ENCODE results near the gene TMEM53. TPM values are rescaled to one million over a fixed set of nuclear protein-coding genes. Genes with fewer than 3 reads are reported as not detected.
A peak's percentile ranks its signal among the peaks of the same experiment; 100 is the strongest.

TMEM53 gene
- total RNA-seq, 1 donor from 2014 or later: 11.8 TPM

DNA sequence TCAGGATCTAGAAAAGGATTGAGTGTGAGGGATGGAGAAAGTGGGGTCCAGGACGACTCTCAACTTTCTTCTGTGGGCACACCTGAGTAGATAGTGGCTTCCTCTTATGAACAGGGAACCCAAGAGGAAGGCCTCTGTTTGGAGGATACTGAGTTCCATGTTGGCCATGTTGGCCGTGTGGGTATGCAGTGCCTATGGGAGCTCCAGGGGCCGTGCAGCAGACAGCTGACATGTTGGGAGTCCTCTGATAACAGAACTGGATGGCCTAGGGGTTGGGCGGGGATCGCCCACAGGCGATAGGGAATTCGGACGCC is 43.0 kb downstream of the TMEM53 start:
- H3K27me3 Mint-ChIP-seq: peaks cover under 1% of the 10 kb centered on the region
- H3K4me3 Mint-ChIP-seq (ENCODE audit: low read depth): peak overlapping the region; percentile 87
- DNase-seq (ENCODE audit: low spot score, unreplicated experiment): no peak
- peaks cover 10% of the 10 kb centered on the region for H3K4me1 Mint-ChIP-seq (ENCODE audit: low read depth)
- TF ChIP-seq, protein P1, sequence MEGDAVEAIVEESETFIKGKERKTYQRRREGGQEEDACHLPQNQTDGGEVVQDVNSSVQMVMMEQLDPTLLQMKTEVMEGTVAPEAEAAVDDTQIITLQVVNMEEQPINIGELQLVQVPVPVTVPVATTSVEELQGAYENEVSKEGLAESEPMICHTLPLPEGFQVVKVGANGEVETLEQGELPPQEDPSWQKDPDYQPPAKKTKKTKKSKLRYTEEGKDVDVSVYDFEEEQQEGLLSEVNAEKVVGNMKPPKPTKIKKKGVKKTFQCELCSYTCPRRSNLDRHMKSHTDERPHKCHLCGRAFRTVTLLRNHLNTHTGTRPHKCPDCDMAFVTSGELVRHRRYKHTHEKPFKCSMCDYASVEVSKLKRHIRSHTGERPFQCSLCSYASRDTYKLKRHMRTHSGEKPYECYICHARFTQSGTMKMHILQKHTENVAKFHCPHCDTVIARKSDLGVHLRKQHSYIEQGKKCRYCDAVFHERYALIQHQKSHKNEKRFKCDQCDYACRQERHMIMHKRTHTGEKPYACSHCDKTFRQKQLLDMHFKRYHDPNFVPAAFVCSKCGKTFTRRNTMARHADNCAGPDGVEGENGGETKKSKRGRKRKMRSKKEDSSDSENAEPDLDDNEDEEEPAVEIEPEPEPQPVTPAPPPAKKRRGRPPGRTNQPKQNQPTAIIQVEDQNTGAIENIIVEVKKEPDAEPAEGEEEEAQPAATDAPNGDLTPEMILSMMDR (IDR thresholded peaks at IDR 0.05; ENCODE audit: unreplicated experiment): no peak
- H3K9me3 Mint-ChIP-seq (ENCODE audit: low read depth): no peaks in the 10 kb centered on the region
- peak overlapping the region; percentile 98 for H3K27ac Mint-ChIP-seq
- H3K36me3 Mint-ChIP-seq (ENCODE audit: insufficient read depth): peaks cover 8% of the 10 kb centered on the region

GRCh38 chr1:44630116-44630515 is 44.2 kb downstream of the TMEM53 start:
- no peak overlapping the region for H3K27ac Mint-ChIP-seq
- H3K36me3 Mint-ChIP-seq (ENCODE audit: insufficient read depth): peaks cover 2% of the 10 kb centered on the region
- TF ChIP-seq, protein P1 (IDR thresholded peaks at IDR 0.05; ENCODE audit: unreplicated experiment): no peak
- H3K27me3 Mint-ChIP-seq: peaks cover 6% of the 10 kb centered on the region
- no peak for DNase-seq (ENCODE audit: low spot score, unreplicated experiment)
- H3K4me3 Mint-ChIP-seq (ENCODE audit: low read depth): peak overlapping the region; percentile 87
- peaks cover 10% of the 10 kb centered on the region for H3K4me1 Mint-ChIP-seq (ENCODE audit: low read depth)
- H3K9me3 Mint-ChIP-seq (ENCODE audit: low read depth): no peaks in the 10 kb centered on the region

DNA sequence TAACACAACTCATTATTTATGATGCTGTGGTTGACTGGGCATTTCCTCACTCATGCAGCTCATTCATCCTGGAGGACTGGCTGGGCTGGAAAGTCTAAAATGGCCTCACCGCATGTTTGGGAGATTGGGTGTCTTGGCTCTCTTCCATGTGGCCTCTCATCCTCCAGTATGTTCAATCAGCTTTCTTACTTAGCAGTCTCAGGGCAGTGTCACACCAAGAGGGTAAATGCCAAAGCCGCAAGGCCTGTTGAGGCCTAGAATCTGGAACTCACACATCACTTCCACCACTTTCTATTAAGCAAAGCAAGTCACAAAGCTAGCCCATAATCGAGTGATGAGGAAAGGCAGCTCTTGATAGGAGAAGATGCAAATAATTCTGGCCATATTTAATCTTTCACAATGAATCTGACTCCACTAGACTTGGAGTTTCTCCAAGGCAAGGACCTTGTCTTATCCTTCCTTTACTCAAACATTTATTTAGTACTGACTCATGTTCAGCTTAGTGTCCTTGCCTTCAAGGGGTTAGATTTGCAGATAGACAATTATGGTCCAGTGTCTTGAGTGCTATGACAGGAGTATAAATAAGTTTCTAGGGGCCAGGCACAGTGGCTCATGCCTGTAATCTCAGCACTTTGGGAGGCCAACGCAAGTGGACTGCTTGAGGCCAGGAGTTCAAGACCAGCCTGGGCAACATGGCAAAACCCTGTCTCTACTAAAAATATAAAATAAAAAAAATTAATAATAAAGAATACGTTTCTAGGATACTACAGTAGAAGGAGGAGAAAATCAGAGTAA is 45.1 kb downstream of the TMEM53 start:
- TF ChIP-seq, protein P1 (IDR thresholded peaks at IDR 0.05; ENCODE audit: unreplicated experiment): no peak
- no peak overlapping the region for H3K4me3 Mint-ChIP-seq (ENCODE audit: low read depth)
- H3K27ac Mint-ChIP-seq: no peak overlapping the region

DNA sequence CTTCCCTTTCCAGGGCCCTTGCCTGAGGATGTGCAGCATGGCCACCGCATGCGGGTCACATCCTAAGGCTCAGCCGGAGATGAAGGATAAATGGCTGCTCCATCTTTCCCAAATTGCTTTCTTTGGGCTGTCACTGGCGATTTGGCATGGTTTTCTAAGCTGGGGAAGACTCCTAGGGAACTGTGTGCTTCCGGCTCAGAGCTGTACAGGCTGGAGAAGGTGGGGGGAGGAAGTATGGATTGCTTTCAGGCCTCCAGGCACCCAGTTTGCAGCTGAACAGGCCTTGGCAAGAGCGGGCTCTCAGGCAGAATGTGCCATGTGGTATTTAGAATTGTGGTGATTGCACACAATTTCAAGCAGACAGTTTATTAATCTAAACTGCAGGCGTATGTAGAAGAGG is 48.9 kb downstream of the TMEM53 start:
- no peaks in the 10 kb centered on the region for H3K9me3 Mint-ChIP-seq (ENCODE audit: low read depth)
- H3K27me3 Mint-ChIP-seq: peaks cover 43% of the 10 kb centered on the region
- DNase-seq (ENCODE audit: low spot score, unreplicated experiment): no peak
- no peaks in the 10 kb centered on the region for H3K4me1 Mint-ChIP-seq (ENCODE audit: low read depth)
- H3K27ac Mint-ChIP-seq: no peak overlapping the region
- TF ChIP-seq, protein P1 (IDR thresholded peaks at IDR 0.05; ENCODE audit: unreplicated experiment): no peak
- no peak overlapping the region for H3K4me3 Mint-ChIP-seq (ENCODE audit: low read depth)
- no peaks in the 10 kb centered on the region for H3K36me3 Mint-ChIP-seq (ENCODE audit: insufficient read depth)

More for the DNA sequence above, 45.1 kb downstream of the TMEM53 start:
- Mint-ChIP-seq H3K9me3 (ENCODE audit: low read depth) (no peaks in the 10 kb centered on the region), H3K36me3 (ENCODE audit: insufficient read depth) (no peaks in the 10 kb centered on the region), H3K27me3 (peaks cover 15% of the 10 kb centered on the region), H3K4me1 (ENCODE audit: low read depth) (peaks cover 10% of the 10 kb centered on the region)
- DNase-seq (ENCODE audit: low spot score, unreplicated experiment): no peak

DNA sequence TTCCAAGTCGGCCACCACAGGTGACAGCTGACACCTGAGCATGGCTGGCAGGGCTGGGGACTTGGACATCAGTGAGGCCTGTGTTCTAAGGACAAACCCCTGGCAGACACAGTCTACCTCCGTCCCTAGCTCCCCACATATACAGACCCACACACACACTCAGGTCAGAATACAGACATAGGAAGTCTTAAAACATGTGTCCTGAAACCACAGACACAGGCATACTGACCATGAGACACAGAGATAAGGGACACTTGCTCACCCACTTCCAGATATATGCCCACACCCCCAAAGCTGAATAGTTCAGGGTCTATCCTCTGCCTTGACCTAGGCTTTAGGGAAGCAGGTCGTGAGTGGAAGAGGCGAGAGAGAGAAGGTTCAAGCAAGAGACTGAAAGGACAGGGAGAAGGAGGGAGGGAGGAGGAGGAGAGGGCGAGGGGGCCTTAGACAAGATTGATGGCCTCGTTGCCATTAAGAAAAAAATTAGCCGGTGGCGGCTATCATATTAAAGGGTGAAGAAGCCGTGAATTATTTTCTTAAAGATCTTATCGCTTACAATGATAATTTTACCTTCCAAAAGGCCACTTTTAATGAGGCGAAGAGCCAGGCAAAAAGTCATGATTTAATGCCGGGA is 49.9 kb downstream of the TMEM53 start:
- Mint-ChIP-seq H3K36me3 (ENCODE audit: insufficient read depth) (no peaks in the 10 kb centered on the region), H3K27me3 (peaks cover 53% of the 10 kb centered on the region), H3K27ac (no peak overlapping the region), H3K9me3 (ENCODE audit: low read depth) (no peaks in the 10 kb centered on the region), H3K4me3 (ENCODE audit: low read depth) (no peak overlapping the region), H3K4me1 (ENCODE audit: low read depth) (peaks cover 3% of the 10 kb centered on the region)
- DNase-seq (ENCODE audit: low spot score, unreplicated experiment): no peak
- TF ChIP-seq, protein P1 (IDR thresholded peaks at IDR 0.05; ENCODE audit: unreplicated experiment): no peak

All from progenitor cell of endocrine pancreas (in vitro differentiated cells).